Epidermal melanocyte (primary cell): ENCODE results near the gene CLSTN1.

Source experiments
- DNase-seq: peaks from one replicate; pipeline ENCODE4 v3.0.0; 2011; ENCODE audit warnings: low spot score; ENCODE audit not compliant: insufficient read length

CLSTN1 gene

DNA sequence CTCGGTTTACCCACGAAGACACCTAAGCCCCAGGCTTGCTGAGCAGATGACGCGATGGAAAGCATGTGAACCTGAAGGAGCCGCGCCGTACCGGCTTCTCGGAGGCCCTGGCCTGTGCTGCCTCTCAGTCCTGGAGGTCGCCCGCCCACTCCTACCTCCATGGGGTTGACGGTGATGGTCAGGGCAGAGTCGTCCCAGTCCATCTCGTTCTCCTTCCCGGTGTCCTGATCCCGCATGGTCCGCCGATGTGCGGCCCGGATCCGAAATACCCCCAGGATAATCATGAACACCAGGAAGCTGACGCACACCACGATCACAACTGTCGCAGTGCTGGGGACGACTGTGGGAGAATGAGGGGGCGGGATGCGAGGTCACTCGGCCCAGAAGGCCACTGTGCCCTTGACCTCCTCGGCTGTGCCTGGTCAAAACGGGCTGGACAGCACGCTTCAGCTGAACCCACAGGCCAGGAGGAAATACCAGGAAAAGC lies 92.7 kb downstream of the CLSTN1 start:
- no peak for DNase-seq

DNA sequence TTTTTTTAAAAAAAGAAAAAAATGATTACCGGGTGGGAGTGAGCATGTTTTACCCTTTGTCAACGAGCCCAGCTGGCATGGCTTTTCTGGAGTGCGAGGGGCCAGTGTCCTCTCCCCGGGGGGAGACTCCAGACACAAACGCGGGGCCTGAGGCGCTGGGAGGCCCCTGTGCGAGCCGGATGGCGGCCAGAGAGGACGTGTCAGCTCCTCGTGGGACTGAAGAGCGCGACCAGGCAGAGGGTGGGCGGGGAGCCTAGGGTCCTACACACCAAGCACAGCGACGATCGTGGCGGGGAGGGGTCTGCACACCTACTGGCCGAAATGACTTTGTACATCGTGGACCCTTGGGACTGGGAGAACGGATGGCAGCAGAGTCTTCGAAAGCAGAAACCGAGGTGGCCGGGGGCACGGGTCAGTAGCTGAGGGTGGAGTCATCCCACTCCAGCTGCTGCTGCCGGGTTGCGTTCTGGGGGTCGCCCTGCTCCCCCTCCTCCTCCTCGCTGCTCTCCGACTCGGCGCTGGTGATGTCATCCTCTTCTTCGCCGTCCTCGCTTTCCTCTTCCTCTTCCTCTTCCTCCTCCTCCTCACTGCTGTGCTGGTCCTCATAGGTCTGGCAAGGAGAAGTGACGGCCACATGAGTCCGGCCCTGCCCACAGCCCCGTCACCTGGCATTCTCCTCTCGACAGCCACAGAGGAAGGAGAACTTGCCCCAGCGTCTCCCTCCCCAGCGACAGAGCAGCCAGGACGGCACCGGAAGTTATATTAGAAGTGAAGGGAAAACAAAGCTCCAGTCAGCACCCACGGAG lies 93.5 kb downstream of the CLSTN1 start:
- DNase-seq: no peak

DNA sequence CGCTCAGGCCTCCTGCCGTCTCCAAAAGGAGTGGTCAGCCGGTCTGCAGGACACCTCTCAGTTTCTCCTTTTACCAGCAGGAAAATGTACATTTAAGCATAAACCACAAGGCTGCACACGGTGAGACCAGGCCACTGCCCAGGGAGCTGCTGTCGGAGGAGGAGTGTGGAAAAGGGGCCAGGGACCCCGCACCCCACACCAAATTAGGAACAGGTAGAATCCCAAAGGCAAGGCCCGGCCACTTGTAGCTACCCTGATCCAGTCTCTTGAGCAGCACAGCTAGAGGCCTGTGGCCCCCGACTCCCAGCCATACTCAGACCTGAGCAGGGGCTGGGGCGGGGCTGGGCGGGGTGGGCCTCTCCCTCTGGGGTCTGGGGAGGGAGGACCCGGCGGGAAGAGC lies 94.2 kb downstream of the CLSTN1 start:
- DNase-seq: no peak

DNA sequence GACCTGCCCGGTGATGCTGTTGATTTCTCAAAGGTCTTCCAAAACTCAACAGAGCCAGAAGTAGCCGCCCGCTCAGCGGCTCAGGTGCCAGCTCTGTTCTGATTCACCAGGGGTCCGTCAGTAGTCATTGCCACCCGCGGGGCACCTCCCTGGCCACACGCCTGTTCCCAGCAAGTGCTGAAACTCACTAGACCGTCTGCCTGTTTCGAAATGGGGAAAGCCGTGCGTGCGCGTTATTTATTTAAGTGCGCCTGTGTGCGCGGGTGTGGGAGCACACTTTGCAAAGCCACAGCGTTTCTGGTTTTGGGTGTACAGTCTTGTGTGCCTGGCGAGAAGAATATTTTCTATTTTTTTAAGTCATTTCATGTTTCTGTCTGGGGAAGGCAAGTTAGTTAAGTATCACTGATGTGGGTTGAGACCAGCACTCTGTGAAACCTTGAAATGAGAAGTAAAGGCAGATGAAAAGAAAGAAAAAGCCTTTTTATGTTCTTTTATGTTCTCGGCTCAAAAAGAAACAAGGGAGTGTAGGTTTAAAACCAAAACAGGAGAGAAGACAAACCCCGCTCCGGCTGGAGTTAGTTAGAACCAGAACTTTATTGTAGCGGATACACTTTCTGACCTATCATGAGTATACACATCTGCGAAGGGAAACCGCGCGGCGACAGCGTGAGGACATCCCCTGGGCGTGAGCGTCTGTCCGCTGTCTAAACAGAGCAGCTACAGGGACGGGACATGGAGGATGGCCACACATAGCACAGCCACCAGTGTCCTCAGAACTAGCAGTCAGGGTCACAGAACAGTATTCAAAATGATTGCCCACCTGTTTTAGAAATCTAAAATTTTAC lies 95.1 kb downstream of the CLSTN1 start:
- no peak for DNase-seq

DNA sequence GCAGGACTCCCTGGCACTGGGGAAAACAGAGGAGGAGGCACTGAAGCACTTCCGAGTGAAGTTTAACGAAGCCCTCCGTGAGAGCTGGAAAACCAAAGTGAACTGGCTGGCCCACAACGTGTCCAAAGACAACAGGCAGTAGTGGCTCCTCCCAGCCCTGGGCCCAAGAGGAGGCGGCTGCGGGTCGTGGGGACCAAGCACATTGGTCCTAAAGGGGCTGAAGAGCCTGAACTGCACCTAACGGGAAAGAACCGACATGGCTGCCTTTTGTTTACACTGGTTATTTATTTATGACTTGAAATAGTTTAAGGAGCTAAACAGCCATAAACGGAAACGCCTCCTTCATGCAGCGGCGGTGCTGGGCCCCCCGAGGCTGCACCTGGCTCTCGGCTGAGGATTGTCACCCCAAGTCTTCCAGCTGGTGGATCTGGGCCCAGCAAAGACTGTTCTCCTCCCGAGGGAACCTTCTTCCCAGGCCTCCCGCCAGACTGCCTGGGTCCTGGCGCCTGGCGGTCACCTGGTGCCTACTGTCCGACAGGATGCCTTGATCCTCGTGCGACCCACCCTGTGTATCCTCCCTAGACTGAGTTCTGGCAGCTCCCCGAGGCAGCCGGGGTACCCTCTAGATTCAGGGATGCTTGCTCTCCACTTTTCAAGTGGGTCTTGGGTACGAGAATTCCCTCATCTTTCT lies 96.7 kb downstream of the CLSTN1 start:
- DNase-seq: no peak

DNA sequence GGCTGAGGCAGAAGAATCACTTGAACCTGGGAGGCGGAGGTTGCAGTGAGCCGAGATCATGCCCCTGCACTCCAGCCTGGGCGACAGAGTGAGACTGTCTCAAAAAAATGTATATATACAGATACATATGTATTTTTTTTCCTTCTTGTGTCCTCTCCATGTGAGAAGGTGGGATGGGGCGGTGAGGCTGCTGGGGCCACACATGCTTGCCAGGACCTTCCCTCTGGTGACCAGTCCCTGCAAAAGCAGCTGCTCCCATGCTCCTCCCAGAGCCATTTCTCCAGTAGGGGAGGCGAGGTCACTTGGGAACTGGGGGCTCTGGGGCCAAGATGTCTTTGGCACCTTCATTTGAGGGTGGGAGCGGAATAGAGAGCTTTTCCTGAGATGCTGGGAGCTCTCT lies 97.4 kb downstream of the CLSTN1 start:
- no peak for DNase-seq

DNA sequence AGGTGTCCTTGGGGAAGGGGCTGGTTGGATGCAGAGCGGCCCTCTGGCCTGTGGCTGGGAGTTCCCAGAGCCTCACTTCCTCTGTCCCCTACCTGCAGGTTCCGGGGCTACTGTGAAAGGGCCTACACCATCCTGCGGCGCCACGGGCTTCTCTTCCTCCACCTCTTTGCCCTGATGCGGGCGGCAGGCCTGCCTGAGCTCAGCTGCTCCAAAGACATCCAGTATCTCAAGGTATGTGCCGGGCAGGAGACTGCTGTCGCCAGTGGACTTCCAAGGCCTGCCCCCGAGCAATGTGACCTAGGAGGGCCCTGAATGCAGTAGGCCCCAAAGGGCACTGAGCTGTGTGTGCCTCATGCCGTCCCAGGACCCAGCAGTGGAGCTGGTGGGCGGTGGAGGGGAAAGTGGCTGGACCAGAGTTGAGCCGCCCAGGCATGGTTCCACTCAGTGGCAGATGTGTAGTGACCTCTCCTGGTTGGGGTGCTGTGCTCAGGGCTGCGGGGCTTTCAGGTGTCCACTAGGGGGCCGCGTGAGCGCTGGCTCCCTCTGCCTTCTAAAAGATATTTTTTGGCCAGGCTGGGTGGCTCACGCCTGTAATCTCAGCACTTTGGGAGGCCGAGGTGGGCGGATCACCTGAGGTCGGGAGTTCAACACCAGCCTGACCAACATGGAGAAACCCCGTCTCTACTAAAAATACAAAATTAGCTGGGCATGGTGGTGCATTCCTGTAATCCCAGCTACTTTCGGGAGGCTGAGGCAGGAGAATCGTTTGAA lies 98.9 kb downstream of the CLSTN1 start:
- DNase-seq: peak; percentile 66

DNA sequence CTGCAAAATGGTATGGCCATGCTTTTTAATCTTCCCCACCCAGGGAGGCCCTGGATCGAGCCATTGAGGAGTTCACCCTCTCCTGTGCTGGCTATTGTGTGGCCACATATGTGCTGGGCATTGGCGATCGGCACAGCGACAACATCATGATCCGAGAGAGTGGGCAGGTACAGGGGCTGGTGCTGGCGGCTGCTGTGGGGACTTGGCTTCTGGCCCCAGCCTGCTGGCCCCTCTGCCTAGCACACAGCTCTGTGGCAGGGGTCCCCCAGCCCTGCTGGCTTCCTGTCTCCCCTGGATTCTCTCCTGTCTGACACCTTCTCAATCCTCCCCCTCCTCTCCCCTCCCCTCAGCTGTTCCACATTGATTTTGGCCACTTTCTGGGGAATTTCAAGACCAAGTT lies 99.8 kb downstream of the CLSTN1 start:
- DNase-seq: no peak

DNA sequence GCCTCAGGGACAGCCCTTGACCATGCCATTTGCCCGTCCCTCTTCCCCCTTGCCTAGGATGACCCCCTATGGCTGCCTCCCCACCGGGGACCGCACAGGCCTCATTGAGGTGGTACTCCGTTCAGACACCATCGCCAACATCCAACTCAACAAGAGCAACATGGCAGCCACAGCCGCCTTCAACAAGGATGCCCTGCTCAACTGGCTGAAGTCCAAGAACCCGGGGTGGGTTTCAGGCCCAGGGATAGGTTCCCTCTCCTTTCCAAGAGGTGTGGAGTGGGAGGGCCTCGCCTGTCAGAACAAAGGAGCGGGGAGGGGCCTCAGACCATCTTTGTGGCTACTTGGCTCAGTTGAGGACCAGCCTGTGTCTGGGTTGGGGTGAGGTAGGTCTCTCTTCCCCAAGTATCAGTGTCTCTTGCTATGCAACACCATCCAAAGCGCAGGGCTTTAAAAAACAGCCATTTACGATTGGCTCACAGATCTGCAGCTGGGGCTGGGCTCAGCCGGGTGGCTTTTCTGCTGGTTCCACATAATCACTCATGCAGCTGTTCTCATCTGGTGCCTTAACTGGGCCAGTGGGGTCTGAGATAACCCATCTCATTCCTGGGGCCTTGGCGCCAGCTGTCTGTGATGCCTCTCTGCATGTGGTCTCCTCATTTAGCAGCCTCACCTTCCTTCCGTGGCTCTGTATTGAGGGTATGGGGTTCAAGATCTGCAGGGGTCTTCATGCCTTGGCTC lies 100.5 kb downstream of the CLSTN1 start:
- DNase-seq: no peak

DNA sequence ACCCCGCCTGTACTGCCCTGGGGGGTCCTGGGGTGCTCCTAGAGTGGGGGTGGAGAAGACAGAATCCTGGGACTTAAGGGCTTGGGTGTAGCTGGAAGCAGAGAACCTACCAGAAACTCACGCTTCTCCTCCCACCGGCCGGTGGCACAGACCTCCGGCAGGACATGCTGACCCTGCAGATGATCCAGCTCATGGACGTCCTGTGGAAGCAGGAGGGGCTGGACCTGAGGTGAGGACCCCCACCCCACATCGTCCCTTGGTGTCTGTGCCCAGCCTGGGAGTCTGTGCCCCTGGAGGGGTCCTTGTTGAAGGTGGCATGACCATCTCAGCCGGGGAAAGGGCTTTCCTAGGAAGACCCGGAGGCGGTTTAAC lies 101.4 kb downstream of the CLSTN1 start:
- DNase-seq: no peak

DNA sequence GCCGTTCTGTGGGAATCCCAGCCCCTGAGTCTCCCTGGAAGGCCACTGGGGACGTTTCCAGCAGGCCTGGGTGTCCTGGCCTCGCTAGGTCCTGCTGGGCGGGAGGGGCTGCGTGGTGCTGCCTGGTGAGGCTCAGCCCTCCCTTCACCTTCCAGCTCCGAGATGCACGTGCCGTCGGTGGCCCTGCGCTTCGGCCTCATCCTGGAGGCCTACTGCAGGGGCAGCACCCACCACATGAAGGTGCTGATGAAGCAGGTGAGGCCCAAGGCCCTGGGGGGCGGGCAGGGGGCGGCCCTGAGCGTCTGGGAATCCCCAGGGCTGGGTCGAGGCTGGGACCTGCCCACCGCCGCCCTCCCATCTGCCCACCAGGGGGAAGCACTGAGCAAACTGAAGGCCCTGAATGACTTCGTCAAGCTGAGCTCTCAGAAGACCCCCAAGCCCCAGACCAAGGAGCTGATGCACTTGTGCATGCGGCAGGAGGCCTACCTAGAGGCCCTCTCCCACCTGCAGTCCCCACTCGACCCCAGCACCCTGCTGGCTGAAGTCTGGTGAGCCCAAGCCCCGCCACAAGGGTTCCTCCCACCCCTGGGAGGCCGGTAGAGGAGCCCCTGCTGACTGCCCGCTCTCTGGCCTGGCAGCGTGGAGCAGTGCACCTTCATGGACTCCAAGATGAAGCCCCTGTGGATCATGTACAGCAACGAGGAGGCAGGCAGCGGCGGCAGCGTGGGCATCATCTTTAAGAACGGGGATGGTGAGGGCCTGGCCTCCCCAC lies 102.0 kb downstream of the CLSTN1 start:
- no peak for DNase-seq

DNA sequence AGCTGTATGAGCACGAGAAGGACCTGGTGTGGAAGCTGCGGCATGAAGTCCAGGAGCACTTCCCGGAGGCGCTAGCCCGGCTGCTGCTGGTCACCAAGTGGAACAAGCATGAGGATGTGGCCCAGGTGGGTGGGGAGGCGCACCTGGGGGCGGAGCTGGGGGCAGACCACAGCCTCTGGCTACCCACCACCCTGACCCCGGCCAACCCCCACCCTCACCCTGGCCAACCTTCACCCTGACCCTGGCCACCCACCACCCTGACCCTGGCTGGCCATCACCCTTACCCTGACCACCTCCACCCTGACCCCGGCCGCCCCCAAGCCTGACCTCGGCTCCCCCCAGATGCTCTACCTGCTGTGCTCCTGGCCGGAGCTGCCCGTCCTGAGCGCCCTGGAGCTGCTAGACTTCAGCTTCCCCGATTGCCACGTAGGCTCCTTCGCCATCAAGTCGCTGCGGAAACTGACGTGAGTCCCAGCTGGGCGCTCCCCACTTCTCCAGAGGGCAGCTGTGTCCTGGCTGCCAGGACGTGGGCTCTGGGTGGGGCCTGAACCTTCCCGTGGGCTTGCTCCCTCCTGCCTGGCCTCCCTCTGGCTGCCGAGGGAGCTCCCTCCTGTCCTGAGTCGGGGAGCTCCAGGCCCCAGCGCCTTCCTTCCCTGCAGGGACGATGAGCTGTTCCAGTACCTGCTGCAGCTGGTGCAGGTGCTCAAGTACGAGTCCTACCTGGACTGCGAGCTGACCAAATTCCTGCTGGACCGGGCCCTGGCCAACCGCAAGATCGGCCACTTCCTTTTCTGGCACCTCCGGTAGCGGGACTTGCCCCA lies 102.8 kb downstream of the CLSTN1 start:
- DNase-seq: no peak

DNA sequence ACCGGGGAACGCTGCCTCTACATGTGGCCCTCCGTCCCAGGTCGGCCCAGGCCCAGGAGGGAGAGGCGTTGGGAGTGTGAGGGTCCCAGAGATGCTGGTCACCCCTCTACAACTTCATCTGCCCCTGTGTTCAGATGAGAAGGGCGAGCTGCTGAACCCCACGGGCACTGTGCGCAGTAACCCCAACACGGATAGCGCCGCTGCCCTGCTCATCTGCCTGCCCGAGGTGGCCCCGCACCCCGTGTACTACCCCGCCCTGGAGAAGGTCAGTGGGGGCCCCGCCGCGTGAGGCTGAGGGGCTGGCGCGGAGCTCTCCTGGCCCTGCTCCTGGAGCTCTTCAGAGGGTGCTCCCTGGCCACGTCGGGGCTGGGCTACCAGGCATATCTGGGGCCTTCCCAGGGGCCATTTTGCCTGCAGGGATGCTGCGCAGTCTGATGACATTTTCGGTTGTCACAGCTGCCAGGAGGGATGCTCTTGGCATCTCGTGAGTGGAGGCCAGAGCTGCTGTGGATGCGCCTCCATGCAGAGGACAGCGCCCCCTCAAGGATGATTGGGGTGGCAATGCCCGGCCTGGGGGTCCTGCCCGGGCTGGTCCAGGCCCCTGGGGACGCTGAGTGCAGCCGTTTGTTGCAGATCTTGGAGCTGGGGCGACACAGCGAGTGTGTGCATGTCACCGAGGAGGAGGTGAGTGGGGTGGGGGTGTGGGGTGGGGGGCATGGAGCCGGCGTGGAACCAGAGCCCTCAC lies 103.6 kb downstream of the CLSTN1 start:
- DNase-seq: no peak

DNA sequence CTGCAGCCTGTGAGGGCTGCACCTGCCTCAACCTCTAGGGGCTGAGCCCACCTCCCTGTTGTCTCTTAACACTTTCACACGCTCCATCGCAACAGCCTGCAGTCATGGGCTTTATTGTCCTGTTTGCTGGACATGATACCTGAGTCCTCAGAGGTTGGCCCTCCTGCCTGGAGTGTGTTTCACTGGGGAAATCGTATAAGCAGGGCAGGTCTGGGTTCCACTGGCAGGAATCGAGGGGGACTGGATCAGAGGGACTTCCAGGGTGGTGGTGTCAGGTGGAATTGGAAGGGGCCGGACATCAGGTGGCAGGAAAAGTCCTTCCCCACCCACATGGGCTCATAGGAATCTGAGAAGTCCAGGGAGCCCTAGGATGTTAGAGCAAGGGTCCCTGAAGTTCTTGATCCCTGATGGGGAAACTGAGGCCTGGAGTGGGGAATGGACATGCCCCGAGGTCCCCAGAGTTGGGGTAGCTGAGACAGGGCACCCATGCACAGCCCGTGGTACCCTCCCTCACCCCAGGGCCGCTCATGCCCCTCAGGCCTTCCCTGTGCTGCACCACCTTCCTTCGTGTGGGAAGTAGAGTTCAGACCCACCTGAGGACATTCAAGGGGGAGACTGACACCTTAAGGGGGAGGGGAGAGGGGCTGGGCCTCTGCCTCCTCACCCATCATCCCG lies 105.6 kb downstream of the CLSTN1 start:
- no peak for DNase-seq

DNA sequence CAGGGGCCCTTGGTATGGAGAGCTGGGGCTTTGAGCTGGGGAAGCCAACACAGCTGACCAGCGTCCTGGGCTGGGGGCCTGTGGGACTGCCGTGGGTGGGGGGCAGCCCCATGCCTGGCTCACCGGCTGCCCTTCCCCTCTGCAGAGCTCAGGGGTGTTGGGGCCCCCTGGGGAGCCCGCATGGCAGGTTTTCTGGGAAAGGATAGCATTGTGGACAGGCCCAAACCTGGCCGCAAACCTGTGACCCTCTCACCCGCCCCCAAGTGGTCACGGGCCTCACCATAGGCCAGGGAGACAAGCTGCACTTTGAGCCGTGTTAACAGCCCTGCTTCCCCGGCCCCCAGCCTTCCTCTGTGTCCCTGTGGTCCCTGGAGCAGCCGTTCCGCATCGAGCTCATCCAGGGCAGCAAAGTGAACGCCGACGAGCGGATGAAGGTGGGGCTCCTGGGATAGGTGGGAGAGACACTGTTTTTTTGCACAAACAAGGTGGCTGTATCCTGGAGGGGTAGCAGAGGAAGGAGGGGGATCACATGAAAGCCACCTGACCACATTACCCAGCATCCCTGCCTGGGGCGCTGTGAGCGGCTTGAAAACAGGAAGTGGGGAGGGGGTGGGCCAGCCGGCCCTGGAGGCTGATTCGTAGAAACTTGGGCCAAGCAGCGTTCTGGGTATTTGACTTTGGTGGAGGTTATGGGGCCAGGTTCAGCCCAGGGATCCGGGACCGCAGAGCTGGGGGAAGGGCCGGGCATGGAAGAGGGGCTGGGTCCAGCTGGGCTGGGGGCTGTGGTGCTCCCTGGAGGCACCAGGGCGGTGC lies 106.4 kb downstream of the CLSTN1 start:
- DNase-seq: peak; percentile 76

DNA sequence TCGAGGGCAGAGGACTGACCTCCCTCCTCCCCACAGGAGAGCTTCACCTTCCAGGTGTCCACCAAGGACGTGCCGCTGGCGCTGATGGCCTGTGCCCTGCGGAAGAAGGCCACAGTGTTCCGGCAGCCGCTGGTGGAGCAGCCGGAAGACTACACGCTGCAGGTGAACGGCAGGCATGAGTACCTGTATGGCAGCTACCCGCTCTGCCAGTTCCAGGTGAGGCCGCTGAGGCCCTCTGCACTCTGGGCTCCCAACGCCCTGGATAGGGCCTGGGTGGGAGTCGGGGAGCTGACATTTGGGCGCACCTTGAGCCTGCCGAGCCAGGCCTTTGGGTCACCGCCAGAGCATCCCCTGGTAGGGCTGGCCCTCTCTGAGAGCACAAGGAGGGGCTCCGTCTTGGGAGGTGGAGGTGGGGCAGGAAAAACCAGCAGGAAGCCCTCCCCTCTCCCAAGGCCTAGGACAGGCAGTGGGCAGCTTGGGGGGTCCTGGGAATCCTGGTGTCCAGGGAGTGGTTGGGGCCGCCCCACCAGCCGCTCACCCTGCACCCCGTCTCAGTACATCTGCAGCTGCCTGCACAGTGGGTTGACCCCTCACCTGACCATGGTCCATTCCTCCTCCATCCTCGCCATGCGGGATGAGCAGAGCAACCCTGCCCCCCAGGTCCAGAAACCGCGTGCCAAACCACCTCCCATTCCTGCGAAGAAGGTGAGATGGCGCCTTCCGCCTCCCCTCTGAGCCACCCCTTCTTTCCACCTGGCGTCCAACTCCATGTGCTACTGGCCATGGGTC lies 107.2 kb downstream of the CLSTN1 start:
- no peak for DNase-seq
